CD4-positive, alpha-beta T cell treated with Interleukin-12 subunit alpha and Interleukin-12 subunit beta, for 1 hour (primary cell): ENCODE results near the gene ANKS1B.

Experiments used
- DNase-seq: peaks from one replicate; pipeline ENCODE4 v3.0.0-alpha.2; 2020

ANKS1B gene

GRCh38 chr12:99436584-99436983 lies 548.2 kb downstream of the ANKS1B start:
- DNase-seq: no peak

DNA sequence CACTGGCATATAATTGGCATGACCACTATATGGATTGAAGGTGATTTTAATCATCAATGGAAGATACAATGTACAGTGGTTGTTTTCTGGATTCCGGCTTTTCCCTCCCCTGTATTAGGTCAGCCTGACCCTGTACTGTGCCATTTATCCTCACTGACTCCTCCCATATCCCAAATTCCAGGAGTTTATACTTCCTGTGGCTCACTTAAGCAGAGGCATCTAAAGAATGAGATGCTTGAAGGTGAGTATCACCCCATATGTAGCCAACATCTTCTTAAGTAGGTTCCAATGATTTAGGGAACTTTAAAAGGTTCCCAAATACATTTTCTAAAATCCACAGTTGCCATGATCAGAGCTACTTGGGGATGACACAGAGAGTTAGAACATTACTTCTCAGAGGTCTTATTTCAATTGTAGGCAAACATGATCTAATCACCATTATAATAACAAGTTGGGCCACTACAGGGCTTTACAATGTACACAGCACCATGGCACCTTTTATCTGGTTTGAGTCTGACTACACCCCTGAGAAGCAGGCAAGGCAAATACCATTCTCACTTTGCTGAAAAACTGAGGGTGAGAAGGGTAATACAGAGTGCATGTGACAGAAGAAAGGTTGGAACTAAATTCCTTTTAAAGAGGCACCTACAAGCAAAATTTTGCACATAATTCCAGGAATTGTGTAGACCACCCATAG lies 549.5 kb downstream of the ANKS1B start:
- no peak for DNase-seq

- DNase-seq: no peak
These were observed 551.6 kb downstream of the ANKS1B start for GRCh38 chr12:99433155-99433554.

DNA sequence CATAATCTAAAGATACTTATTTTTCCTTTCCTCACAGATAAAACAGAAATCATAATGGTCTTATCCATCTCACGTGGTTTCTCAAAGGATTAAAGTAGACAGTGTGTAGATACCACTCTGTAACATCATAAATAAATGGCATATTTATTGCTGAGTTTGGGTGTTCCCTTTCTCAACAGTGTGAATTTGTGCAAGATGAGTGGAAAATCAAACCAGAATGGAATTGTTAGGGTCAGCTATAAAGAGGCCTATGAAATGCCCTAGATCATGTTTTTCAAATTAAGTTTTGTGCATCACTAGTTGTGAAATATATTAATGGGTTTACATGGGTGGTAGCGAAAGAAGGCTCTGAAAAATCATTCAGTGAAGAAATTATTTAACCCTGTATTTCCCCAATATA lies 553.5 kb downstream of the ANKS1B start:
- DNase-seq: no peak

GRCh38 chr12:99427104-99427503 lies 557.6 kb downstream of the ANKS1B start:
- DNase-seq: no peak

- no peak for DNase-seq
These were observed 566.4 kb downstream of the ANKS1B start for GRCh38 chr12:99418379-99418778.

GRCh38 chr12:99413751-99414150 lies 571.0 kb downstream of the ANKS1B start:
- DNase-seq: no peak

- DNase-seq: no peak
These were observed 591.0 kb downstream of the ANKS1B start for GRCh38 chr12:99393763-99394162.

- no peak for DNase-seq
These were observed 592.5 kb downstream of the ANKS1B start for GRCh38 chr12:99392091-99392850.

DNA sequence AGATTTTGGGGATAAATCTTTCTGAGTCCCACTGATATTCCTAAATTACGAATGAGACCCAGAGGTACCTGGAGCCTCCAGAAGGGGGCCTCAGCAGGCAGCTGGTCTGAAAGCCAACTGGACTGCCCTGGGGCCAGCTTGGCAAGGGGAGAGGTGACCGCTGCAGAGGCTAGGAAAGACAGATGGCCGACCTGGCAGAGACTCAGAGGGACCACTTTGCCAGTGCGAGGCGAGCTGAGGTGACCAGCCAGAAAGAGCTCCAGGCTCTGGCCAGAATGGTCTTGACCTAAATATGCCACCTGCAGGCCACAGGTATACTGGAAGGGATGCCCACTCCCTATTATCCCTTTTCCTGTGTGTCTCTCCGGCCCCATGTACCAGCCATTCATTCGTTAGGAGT lies 594.0 kb downstream of the ANKS1B start:
- DNase-seq: no peak

DNA sequence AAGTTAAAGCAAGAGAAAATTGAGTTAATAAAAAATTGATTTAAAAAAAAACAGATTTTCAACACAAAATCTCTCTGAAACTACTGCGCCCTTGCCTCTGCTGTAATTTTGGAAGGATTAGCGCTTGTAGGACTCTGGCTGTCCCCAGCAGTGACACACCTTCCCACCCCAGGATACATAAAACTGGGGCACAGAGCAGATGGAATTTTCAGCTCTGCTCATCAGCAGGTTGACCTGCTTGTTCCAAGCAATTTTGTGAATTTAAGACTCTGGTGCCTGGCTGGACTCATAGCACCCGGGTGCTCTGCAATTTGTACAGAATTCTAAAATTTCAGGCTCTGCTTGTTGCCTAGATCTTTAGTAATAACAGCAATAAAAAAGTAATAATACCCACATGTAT lies 595.0 kb downstream of the ANKS1B start:
- no peak for DNase-seq

GRCh38 chr12:99388671-99389195 lies 596.0 kb downstream of the ANKS1B start:
- no peak for DNase-seq

- DNase-seq: no peak
These were observed 597.1 kb downstream of the ANKS1B start for GRCh38 chr12:99387661-99388060.

DNA sequence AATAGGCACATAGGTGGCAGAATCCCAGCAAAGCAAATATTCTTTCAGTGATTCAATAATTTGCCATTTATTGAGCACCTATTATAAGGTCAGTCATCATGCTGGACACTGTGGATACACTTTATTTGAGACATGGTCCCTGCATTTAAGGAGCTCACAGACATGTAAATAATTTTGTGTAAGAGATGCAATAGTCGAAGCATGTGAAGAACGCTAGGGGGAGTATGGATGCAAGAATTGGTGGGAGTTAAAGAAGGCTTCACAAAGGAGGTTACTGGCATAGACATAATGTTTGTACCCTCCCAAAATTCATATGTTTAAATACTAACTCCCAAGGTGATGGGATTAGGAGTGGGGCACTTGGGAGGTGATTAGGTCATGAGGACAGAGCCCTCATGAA lies 597.8 kb downstream of the ANKS1B start:
- no peak for DNase-seq

DNA sequence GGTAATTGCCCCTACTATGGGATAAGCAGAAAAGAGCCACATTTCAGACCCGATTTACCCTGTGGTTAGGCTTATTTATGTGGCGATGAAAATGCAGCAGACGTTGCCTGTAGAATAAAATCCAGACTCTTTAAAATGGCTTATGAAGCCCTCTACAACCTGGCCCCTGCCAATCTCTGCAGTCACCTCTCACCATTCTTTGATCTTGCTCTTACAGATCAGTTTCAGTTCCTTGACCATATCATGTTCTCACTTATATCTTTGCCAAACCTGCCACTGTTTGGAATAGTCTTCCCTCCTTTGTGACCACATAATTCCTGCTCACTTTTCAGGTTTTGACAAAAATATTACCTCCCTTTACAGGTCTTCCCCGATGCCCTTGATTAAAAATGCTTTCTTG lies 601.5 kb downstream of the ANKS1B start:
- DNase-seq: no peak

DNA sequence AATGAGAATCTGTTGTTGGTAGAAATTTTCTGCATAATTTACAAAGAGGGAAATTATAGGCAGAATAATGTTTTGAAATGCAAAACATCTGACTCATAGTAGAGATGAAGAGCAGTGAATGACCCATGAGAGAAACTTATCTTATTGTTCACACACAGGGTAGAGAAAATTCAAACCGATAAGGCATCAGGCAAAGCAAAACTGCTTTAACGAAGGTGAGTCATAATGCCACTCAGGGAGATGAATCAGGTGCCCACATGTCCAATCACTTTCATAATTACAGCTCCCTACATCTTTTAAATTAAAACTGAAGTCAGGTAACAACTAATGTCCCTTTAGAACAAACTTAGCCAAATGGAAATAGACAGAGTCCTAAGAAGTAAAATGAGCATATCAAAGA lies 602.7 kb downstream of the ANKS1B start:
- no peak for DNase-seq

DNA sequence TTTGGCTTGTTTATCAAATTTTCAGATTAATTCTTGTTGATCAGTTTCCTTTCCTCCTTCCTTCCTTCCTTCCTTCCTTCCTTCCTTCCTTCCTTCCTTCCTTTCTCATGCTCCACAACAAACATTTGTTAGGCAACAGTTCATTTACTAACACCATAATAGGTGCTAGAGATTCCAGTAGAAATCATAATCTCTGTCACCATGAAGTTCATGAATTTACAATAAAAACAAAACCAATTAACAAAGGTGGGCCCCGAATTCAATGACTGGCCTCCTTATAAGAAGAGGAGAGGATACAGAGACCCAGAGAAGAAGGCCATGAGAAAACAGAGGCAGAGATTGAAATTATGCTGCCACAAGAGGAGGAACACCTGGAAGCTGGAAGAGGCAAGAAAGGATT lies 604.0 kb downstream of the ANKS1B start:
- no peak for DNase-seq

- DNase-seq: no peak
These were observed 610.7 kb downstream of the ANKS1B start for GRCh38 chr12:99374023-99374422.

- DNase-seq: no peak
These were observed 612.3 kb downstream of the ANKS1B start for GRCh38 chr12:99372257-99372920.

DNA sequence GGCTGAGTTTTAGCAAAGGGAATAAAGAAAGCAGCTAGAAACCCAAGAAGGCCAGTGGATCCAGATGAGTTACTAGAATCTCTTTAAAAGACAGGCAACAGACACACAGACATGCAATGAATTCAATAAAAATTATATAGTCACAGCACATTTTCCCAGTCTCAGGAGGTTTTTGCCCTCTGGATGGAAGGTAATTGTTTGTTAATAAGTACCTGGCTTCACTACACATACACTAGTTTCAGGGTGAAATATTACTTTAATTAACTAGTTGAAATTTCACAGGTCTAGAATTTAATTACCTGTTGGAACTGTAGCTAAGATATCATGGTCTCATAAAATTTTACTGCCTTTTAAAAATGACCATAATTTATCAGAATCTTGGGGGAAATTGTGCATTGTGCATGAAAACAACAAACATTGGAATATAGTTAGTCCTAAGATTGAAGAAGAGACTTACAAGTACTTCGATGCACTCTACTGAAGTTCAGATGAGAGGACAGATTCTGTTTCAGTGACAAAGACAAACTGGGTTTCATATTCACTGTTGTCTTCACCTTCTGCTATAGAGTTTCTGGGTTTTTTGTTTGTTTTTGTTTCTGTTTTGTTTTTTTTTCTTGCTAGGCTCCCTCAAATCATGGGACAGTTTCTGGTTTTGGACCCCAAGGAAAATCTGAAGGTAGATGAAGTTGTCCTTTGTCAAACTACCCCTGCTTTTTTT lies 614.2 kb downstream of the ANKS1B start:
- DNase-seq: no peak

GRCh38 chr12:99367181-99367580 lies 617.6 kb downstream of the ANKS1B start:
- DNase-seq: no peak

- no peak for DNase-seq
These were observed 632.5 kb downstream of the ANKS1B start for GRCh38 chr12:99352269-99352668.

DNA sequence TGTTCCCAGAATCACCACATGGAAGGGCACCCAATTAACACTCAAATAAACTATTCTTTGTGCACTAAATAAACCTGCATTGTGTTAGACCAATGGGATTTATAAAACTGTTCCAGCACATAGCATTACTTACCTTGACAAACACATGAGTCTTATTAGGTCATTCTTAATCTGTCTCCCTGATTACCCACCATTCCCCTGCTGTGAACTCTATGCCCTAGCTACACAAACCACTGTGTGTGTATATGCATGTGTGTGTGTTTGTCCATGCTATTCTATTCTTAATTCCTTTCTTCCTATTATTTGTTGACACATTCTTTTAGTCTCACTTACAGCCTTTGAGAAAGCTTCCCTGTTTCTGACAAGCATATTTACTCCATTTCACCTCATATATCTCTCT lies 640.8 kb downstream of the ANKS1B start:
- DNase-seq: no peak
